Measurements from ENCODE around the gene SULF2.
"Not testable (repeated sequence)": the region's sequence is repeated elsewhere in the genome, so short reads cannot be mapped to it uniquely, and the experiment has no call there.

DNA sequence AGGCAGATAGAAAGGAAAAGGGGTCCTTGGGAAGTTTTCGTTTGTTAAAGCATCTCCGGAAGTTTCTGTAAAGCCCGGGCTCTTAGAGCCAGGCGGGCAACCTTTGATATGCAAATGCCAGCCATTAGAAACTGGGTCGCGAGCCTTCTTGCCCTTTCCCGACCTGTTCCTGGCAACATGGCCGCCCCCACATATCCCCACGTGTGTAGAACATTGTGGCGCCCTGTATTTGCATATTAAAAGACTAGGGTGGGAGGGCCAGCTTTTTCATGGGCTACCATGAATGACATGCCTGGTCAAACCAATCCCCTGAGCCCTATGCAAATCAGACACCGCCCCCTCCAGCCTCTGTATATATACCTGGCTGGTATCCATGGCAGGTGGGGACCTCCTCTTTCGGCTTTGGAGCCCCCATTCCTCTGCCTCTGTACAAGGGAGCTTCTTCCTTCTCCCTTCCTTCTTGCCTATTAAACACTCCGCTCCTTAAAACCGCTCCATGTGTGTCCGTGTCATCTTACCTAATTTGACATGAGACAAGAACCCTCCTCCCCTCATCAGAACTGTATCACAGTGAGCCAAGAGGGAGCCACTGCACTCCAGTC, 19.0 kb upstream of the SULF2 start:
- TF ChIP-seq, protein P1, sequence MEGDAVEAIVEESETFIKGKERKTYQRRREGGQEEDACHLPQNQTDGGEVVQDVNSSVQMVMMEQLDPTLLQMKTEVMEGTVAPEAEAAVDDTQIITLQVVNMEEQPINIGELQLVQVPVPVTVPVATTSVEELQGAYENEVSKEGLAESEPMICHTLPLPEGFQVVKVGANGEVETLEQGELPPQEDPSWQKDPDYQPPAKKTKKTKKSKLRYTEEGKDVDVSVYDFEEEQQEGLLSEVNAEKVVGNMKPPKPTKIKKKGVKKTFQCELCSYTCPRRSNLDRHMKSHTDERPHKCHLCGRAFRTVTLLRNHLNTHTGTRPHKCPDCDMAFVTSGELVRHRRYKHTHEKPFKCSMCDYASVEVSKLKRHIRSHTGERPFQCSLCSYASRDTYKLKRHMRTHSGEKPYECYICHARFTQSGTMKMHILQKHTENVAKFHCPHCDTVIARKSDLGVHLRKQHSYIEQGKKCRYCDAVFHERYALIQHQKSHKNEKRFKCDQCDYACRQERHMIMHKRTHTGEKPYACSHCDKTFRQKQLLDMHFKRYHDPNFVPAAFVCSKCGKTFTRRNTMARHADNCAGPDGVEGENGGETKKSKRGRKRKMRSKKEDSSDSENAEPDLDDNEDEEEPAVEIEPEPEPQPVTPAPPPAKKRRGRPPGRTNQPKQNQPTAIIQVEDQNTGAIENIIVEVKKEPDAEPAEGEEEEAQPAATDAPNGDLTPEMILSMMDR (IDR thresholded peaks at IDR 0.05) = not testable (repeated sequence)
- TF ChIP-seq POLR2A (IDR thresholded peaks at IDR 0.05) = not testable (repeated sequence)
